Activated gamma-delta T cell treated with anti-CD3 and anti-CD28 coated beads, Interleukin-2, amount 50 U/mL, for 16 hours (primary cell): ENCODE data around the gene LAMB3.
A peak's percentile ranks its signal among the peaks of the same experiment; 100 is the strongest.

ENCODE experiments used
- DNase-seq: peaks from one replicate; pipeline ENCODE4 v3.0.0-alpha.2; 2020; ENCODE audit warnings: low read depth

Gene LAMB3

DNA sequence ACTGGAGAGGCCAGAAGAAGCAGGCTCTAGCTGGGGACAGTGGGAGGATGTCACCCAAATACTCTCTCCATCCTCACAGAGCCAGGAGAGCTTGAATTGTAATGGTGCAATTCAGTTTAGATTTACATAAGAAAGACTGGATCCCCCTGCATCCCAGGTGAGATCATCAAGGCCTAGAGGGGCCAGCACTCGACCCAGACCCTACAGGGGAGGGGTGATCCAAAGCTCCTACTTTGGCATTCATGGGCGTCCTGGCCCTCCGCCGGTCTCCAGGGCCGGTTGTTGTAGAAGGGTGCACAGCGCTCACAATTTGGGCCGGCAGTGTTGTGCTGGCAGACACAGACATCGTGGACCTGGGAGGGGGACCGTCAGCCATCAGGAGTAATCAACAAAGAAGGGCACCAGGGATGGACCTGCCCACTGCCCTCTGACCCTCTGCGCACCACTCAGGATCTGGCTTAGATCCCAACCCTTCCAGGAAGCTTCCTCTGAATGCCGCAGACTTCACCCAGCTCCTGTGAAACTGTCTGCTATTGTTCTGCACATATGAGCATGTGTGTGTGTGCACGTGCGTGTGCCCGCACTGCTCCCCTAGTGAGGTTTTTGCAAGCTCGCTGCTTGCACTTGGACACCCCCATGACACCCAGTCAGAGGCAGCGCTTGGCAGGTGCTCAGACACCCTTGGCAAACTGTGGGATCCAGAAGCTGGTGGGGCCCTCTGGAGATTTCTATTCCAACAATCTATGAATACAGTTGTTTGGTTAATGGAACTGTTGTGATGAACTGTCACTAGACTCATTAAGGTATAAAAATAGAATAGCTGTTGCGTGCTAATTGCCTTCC lies 21.6 kb downstream of the LAMB3 start:
- DNase-seq, result no peak

DNA sequence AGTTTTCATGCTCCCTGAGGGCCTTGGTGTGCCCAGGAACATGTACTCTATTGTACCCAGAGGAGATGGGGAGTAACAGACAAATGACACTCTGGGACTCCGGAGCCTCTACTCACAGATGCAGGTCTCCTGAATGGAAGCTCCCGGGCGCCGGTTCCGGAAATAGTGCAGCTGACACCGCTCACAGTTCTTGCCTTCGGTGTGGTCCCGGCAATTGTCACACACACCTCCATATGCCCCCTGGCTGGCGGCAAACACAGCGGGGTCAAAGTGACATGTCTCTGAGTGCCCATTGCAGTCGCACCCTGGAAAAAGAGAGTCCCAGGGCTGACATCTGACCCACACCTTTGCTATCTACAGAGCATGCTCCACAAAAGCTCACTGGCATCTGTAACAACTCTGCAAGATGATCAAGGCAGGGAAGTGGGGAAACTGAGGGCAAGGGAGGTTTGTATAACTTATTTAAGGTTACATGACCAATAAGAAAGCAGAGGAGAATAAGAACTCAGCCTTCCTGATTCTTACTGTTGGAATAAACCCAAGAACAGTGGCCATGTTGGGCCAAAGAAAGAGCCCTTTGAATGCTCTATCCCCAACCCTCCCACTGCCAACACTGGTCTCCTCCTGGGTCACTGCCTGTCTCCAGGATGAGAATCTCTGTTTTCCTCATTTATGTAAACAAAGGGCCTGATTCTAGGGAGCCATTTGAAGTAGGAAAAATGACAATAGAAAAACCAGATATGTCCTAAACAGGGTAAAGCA lies 22.4 kb downstream of the LAMB3 start:
- DNase-seq, result no peak

DNA sequence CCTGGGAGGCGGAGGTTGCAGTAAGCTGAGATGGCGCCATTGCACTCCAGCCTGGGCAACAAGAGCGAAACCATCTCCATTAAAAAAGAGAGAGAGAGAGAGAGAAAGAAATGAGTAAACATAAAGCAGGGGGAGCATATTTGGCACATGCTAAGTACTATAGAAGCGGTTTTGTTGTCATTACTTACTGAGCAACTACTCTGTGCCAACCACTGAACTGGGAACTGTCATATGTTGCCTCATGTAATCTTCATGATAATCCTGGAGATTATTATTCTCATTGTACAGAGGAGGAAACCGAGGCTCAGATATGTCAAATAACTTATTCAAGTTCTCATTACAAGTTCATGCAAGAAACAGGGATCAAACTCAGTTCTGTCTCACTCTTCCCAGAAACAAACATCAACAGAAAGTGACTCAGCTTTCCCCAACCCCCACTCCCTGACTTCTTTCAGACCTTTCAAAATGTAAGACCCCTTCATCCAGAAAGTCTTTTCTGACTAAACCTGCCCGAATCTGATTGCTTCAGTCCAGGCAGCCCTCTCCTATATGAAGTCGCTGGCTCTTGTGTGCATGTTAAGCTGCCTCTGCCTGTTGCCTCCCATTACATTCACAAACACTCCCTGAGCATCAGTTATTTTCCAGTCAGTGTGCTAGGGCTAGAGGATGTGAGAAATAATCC lies 23.5 kb downstream of the LAMB3 start:
- no peak for DNase-seq

DNA sequence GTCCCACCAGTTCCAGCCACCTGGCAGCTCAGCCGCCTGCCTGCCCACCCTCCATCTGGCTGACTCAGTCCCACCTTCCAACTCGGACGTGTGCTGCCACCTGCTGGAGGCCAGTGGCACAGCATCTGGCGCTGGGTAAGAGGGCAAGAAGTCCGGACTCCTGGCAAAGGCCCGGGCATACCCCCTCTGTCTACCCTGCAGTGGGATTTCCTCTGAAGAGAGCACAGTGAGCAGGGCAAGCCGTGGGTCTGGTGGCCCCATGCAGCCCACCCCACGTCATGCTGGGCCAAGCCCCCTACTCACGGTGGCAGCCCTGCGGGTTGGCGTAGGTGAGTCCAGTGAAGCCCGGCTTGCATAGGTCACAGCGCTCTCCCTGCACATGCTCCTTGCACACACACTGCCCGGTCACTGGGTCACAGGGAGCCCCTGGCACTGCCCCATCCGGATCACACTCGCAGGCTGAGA lies 24.5 kb downstream of the LAMB3 start:
- peak; percentile 66 for DNase-seq

DNA sequence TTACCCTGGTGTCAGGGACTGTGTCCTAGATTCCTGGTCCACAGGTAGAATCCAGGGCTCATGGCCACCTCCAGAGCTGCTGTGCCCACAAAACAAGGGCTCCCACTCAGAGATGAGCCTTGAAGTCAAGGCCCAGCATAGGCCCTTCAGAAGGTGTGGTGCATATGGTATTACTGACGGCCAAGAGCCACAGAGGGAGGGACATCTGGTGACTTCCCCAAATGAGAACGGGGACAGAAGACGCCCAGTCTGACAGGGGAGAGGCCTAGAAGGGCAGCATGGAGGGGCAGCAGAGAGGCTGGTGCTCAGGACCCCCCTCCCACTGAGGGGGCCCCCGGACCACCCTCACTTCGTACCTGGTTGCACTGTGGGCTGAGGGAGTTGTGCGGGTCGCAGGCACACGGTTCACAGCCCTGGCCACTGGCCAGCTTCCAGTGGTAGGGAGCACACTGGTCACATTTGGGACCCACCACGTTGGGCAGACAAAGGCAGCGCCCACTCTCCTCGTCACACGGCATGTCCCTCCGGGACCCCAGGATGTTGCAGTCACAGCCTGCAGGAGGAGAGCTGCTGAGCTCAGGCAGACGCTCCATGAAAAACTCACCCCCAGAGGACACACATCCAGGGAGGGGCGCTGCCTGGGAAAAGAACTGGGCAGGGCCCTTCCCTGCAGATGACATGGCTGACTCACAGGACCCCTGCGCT lies 25.0 kb downstream of the LAMB3 start:
- DNase-seq, result no peak

DNA sequence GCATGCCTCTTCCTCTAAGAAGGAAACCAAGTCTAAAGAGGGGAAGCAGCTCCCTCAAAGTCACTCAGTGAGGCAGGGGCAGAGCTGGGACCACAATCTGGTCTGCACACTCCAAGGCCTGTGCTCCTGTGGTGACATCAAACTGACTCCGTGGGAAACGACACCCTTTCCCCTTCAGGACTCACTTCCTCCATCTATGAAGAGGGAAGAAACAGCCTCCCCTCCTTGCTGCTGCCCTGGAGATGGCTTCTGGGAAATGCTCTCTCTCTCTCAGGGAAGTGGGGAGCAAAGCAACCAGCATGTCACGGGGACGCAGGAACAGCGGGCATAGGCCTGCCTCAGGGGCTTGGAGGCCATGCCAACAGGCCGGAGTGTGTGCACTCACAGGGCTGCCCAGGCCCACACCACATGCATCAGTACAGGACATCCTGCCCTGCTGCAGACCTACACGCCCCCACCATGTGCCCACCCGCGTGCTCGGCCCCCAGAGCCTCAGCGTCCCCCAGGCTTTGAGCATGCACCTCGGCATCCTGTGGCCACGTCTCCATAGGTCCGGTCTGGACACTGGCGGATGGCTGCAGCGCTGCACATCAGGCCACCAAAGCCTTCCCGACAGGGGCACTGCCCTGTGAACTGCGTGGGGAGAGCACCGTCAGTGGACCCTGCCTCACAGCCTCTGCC lies 25.7 kb downstream of the LAMB3 start:
- no peak for DNase-seq

DNA sequence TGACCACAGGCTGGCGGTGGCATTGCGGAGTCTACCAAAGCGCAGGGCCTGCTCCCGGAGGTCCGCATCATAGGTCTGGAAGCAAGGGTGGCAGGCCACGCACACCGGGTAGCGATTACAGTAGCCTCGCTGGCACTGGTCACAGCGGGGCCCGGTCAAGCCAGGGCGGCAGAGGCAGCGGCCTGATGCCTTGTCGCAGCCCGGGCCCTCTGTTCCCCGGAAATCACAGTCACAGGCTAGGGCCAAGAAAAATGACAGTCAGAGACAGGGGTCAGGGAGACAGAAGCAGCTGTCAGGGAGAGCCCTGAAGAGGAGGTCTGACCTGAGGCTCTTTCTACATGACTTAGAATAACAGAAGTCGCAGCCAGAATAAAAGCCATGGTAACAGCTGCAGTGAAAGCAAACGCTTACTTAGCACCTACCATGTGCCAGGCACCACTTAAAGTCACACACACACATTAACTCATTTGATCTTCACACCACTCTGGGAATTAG lies 26.4 kb downstream of the LAMB3 start:
- no peak for DNase-seq

DNA sequence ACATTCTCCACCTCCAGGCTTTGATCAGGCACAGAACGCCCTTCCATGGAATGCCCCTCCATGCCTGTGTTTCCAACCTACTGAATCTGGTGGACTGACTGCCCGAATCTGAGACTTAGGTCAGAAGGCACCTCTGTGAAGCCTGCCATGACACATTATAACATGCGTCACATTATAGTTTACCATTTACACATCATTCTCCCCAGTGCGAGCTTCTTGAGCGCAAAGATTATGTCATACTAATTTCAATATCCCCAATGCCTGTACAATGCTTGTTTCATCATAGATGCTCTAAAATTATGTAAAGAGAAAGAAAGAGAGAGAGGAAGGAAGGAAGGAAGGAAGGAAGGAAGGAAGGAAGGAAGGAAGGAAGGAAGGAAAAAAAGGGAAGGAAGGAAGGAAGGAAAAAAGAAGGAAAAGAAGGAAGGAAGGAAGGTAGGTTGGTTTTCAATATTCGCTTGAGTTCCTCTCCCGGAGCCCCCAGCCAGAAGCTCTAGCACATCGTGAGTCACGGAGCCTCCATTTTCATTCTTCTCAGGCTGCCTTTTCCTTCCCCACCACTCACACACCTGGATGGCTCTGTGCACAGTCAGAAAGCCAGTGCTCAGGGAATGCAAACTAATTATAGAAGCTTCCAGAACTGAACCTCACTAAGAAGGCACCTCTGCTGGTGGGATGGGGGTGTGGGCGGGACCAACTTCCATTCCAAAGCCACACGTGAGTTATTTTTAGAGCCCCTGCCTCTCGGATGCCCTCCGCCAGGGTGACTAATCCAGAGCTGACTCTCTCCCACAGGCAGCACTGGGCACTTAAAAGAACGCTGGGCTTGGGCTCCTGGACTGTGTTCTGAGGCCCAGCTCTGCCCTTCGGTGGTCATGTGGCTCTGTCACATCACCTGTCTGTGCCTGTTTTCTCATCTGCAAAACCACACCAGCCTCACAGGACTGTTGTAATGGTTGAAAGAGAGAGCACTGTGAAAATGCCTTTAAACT lies 27.4 kb downstream of the LAMB3 start:
- DNase-seq, result no peak

DNA sequence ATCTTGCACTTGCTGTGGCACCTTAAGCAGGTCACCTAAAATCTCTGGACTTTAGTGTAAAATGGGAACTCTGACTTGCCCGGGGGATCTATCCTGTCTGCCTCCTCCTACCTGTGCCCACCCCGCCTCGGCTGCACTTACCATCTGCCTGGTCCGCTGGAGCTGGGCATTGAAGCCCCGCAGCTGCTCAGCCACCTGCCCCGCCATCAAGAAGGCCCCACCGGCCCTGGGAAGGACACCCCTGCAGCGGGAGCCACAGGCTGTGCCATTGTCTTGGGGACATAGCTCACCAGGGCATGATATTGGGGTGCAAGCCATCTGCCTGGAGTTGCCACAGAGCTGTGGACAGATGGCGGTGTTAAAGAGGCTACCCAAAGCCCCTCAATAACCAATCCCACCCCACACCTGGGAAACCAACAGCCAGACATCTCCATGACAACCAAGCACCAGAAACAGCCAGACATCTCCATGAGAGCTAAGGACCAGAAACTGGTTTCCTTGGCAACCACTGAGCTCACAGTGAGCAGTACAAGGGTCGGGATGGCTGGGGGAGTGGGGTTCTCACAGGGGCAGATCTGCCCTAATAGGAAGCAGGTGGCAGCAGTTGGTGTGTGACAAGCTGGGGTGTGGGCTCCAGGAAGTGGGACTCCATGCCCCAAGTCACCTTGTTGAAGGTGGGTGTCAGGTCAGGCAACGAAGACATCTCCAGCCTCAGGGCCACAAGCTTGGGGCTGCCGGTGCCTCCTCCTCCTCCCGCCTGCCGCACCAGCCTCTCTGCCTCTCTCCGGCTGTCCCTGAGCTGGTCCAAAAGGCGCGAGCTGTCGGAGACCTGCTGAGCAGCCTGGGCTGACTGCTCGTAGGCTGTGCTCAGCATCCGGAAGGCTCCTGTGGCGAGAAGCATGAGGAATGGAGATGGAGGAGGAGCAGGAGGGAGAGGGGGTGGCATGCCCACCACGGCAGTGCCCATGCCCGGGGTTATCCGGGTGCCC lies 29.1 kb downstream of the LAMB3 start:
- no peak for DNase-seq

DNA sequence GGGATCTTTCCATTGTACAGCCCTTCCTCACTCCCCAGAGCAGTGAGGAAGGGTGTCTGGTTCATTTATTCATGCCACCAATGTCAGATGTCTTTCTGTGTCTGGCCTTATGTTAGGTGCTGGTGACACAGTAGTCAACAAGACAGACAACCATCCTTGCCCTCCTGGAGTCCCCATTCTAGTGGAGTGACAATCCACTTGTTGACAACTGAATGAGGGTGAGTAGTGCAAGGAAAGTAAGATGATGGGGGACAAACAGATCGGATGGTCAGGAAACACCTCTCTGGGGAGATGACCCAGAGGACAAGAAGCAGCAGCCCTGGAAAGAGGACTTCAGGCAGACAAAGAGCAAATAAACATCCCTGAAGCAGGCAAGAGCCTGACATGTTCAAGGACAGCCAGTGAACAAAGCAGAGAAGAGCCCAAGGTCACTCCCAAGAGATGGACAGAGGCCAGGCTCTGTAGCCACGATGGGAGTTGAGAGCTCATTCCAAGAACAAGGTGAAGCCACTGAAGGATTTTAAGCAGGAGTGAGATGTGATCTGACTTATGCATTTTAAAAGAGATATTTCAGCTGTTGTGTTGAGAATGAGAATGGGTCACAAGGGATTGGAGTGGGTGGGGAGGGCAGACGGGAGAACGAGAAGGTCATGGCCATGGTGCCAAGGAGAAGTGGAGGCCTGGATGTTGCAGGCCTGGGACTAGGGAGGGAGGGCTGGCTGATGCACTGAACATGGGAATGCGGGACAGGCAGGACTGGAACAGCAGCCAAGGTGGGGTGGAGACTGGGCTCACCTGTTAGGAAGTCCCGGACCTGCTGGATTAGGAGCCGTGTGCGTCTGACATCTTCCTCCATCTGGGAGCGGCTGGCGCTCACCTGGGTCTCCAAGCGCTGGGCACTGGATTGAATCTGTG lies 30.2 kb downstream of the LAMB3 start:
- DNase-seq, result no peak

DNA sequence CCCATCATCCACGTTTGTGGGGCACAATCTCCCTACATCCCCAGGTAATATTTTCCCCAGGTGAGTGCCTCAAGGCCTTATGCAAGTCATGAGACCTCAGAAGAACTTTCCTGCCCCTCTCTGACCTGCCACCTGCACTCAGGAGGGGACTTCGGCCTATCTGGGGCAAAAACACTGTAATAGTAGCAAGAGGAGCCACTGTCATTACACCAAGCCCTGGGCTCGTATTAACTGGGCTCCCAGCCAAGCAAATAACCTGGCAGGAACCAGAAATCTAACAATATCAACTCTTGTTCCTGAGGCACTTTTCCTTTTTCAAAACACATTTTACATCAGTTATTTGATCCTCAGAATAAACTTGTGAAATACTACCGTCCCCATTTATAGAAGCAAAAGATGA lies 30.9 kb downstream of the LAMB3 start:
- DNase-seq, result no peak

DNA sequence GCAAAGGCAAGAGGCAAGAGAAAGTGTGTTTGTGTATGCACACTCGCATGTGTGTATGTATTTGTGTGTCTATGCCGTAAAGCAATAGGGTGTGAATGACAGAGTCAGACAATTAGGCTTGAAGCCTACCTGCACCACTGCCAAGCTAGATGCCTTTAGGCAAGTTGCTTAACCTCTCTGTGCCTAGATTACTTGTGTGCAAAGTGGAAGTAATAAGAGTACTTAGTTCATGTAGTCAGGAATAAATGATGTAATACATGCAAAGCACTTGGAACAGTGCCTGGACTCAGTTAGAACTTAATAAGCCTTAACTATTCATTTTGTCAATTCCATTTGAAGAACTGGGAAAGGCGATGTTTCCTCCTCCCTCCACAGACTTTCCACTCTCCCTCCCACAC lies 31.7 kb downstream of the LAMB3 start:
- no peak for DNase-seq

DNA sequence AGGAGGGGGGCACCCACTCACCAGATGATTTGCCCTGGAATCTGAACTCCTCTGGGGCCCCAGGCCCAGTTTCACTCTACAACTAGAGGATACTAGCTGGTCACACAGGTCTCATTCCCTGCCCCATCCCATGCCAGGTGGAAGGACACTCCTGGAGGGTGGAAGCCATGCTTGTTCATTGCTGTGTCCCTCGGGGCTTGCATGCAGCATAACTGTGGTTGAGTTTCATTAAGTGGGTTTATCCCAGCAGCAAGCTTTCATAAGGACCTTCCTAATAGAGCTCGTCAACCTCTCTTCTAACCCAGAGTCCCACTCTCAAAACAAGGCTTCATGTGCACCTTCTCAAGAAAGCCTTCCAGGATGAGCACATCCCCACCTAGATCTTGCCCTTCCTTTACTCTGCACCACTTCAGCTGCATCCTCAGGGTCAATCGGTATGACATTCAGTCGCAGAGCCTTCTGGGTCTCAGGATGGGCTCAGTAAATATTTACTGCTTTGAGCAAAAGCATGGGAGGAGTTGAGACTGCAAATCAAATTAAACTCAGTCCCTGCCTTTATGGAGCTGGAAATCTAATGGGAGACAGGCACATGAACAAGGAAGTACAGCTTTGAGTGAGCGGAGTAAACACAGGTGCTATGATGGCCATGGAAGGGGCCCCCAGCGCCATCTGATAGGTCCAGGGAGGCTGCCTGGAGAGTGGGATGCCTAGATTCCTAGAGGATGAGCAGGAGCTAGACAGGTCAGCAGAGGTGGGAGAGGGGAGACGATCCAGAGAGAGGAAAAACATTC lies 32.3 kb downstream of the LAMB3 start:
- DNase-seq, result no peak

DNA sequence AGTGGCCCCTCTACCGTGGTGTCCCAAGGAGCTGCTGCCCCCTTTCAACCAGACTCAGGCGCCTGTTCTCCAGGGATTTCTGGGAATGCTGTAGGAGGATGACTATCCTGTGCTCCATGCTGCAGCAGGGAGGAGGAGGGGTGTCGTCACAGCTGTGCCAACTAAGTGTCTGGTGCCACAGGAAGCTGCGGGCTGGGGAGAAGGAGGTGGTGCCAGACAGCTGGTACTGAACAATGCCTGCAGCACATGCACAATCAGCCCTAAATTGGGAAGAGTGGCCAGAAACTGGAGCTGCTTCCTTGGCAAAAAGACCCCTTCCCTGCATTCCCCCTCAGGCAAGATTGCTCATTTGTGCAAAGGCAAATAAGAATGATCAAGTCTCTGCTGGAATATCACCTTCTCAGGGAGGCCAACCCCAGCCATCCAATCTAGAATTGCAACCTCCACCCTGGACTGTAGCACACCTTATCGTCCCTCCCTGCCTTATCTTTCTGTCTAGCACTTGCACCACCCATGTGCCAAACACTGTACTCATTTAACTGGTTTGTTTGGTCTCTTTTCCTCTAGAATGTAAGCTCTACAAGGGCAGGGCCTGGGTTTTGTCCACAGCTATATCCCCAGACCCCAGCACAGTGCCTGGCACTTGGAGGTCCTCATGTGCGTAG lies 33.3 kb downstream of the LAMB3 start:
- no peak for DNase-seq

DNA sequence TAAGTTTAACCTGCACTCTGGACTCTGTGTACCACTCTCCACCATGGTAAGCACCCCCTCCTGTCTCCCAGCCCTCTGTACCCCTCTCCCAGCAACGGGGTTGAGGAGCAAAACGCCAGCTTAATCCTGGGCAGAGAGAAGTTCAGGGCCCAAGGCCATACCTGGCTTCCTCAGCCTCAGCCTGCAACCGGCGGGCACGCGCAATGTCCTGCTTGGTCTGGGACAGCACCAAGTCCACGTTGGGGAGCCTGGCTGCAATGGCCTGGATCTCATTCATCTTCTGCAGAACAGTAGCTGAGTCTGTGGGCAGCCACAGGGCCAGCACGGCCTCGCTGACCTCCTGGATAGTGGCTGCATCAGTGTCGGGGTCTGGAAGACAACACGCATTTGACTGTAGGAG lies 33.9 kb downstream of the LAMB3 start:
- DNase-seq, result no peak

DNA sequence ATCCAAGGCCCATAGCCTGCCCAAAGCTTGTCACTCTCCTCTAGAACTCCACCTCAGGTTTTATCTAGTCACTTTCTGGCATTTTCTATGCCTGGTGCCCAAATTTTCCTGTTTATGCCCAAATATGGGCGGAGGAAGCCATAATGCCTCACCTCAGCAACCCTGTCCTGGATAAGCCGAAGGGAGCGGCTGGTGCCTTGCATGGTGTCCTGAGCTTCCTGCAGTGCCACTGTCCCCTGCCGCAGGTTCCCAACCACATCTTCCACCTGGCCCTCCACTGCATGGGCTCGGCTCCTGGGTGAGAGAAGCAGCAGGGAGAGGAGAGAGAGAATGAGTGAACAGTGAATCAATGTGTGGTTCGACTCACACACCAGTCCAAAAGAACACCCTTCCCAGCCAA lies 34.5 kb downstream of the LAMB3 start:
- no peak for DNase-seq
